ENCODE data around the gene ZRANB2.
A peak's percentile ranks its signal among the peaks of the same experiment; 100 is the strongest.

Gene ZRANB2

DNA sequence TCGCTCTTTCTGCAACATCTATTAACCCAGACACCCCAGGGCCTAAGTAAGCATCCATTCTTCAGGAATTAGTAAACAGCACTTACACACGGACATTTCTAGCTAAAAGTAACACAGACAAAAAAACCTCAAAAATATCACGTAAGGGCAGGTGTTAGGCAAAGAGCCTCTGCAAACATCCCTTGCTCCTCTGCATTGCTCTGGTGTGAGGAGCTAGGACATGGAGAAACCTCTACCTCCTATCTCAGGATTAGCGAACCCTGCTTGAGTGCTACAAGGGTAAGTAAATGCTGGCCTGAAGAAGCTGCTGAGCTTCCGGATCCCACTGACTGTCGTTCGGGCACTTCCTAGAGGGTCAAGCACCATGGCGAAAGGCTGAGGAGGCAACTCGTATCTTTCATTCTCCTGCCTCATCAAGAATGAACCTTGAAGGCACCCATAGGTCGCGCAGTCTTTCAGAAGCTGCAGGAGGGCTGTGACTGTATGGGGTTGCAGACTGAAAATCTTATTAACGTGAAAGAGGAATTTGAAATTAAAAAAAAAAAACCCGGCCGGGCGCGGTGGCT lies 35.3 kb downstream of the ZRANB2 start:
- Mint-ChIP-seq H3K9me3 (no peaks in the 10 kb centered on the region), H3K4me1 (peaks cover 13% of the 10 kb centered on the region), H3K4me3 (no peak overlapping the region), H3K27ac (no peak overlapping the region), H3K27me3 (peaks cover 64% of the 10 kb centered on the region)
- DNase-seq (no peak), ATAC-seq (no peak)

DNA sequence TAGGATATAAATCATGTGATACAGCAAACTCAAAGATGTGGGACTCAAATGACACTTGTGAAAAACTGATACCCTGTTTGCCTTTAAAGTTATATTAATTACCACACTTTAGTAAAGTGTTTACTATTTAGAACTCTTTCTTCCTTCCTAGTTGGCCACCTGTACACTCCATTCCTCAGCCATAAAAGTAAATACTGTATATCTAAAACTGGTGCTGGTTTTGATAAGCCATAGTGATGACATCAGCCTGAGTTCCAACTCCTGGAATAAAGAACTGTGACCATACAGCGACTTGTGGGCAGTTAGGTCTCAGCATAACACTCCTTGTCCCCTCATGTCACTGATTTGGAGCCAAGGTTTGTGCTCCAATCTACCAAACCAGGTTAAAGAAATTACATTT lies 36.0 kb downstream of the ZRANB2 start:
- DNase-seq (no peak), ATAC-seq (no peak)
- Mint-ChIP-seq H3K27ac (no peak overlapping the region), H3K9me3 (no peaks in the 10 kb centered on the region), H3K4me1 (peaks cover 13% of the 10 kb centered on the region), H3K27me3 (peaks cover 66% of the 10 kb centered on the region), H3K4me3 (no peak overlapping the region)

DNA sequence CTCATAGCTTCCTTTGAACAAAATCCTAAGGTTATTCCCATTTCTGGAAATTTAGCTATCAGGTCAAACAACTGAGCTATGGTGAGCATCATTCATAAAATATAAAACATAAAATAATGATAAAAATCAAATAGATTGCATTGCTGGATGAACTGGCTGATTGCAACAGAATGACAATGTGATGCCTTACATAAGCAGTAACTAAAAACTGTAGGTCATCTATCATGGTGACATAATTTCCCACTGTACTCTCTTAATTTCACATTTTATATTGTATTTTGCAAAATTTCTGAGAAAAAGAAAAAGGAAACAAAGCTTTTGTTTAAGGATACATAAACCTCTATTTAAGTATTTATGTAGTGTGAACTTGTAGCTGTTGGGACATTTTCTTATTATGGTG lies 37.8 kb downstream of the ZRANB2 start:
- Mint-ChIP-seq H3K27me3 (peaks cover 68% of the 10 kb centered on the region), H3K9me3 (no peaks in the 10 kb centered on the region), H3K4me1 (peaks cover 13% of the 10 kb centered on the region), H3K27ac (no peak overlapping the region), H3K4me3 (no peak overlapping the region)
- ATAC-seq (no peak), DNase-seq (no peak)

DNA sequence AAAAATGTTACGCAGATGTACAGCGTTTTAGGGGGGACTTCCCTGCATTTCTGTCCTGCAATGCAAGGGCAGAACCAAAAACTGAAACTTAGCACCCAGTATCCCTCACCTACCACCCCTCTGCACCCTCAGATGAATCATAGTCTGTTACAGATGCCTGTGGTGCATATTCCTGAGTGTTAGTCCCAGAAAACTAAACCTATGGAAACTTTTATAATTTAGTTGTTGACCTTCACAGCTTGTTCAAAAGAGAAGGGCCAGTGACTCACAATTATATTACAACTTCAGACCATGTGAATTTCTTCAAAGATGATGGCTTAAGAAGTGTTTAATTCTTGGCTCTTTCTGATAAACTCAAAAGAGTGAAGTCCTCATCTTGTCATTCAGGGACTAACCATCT lies 39.0 kb downstream of the ZRANB2 start:
- no peak for DNase-seq
- peaks cover 55% of the 10 kb centered on the region for H3K27me3 Mint-ChIP-seq
- ATAC-seq: no peak
- H3K9me3 Mint-ChIP-seq: no peaks in the 10 kb centered on the region
- peak overlapping the region in 1 of 2 donors; percentile 34 for H3K27ac Mint-ChIP-seq
- H3K4me1 Mint-ChIP-seq: peaks cover 6% of the 10 kb centered on the region
- H3K4me3 Mint-ChIP-seq: no peak overlapping the region

DNA sequence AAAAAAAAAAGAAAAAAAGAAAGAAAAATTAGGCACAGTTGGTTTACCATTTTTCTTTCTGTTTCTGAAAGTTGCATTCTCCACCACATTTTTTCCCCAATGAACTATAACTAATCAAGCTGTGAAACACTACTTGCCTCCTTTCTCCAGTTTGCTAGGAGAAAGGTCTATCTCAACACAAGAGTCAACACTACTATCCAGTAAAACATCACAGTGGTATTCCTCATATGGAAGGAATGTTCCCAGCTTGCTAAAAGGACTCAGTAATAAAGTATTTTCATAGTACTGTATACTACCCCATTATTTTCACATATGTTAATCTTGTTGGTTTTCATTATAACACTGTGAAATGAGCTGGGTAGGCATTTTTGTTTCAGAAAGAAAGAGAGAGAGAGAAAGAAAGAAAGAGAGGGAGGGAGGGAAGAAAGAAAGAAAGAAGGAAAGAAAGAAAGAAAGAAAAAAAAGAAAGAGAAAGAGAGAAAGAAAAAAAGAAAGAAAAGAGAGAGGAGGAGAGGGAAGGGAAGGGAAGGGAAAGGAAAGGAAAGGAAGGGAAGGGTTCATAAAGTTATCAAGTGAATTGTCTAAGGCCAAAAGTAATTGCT lies 41.1 kb downstream of the ZRANB2 start:
- Mint-ChIP-seq H3K9me3 (no peaks in the 10 kb centered on the region), H3K27me3 (peaks cover 35% of the 10 kb centered on the region)
- DNase-seq: no peak

DNA sequence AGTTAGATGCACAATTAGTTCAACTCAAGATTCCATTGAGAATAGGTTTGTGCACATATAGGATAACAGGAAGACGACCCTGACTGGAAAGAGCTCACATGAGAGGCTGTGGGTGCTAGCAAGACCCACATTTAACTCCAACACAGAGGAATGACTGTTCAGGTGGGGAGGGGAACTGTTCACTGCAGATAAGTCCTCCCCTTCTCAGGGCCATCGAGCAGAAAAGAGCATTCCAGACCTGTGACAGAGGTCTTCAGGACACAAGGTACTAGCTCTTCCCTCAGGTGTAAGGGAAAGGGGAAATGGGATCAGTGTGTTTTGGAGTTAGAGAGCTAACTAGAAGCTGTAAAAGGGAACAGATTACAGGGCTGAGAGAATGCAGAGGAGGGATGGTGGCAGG lies 41.9 kb downstream of the ZRANB2 start:
- Mint-ChIP-seq H3K27ac (no peak overlapping the region), H3K27me3 (peaks cover 33% of the 10 kb centered on the region), H3K9me3 (no peaks in the 10 kb centered on the region), H3K4me3 (no peak overlapping the region), H3K4me1 (no peaks in the 10 kb centered on the region)
- no peak for DNase-seq
- no peak for ATAC-seq

More for the DNA sequence above, 41.1 kb downstream of the ZRANB2 start:
- ATAC-seq: no peak
- Mint-ChIP-seq H3K4me1 (no peaks in the 10 kb centered on the region), H3K27ac (no peak overlapping the region), H3K4me3 (no peak overlapping the region)

DNA sequence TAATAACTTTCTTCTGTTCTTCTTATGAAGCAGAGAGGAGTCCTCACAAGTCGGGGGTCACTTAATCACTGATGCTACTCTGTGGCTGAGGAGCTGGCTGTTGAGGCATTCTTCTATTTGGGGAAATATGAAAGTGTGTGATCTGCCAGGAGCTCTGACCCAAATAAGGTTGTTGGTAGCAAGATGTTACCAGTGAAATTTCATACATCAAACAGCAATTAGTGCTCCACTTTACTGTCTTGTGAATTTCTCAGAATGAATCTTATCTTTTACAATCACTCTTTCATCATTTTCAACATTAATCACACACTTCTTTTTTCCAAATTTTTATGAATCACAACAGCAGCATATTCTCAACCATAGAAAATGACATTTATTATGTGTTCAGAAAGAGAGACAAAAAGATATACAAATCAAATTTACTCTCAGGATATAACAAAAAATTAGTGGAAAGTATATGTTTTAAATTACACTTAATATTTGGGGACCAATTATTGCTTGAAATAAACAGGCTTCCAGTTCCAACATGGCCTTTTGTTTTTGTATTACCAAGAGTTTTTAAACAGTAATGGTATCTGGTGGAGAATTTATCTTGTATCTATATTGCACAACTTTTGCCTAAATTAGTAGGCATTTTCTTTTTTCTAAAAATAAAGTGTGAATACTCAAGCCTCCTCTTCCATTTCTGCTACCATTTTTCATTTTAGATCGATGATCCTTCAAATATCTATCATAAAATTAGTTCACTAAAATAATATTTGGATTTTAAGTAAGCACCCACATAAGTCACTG lies 42.8 kb downstream of the ZRANB2 start:
- Mint-ChIP-seq H3K27me3 (peaks cover 33% of the 10 kb centered on the region), H3K27ac (no peak overlapping the region), H3K9me3 (no peaks in the 10 kb centered on the region), H3K4me3 (no peak overlapping the region), H3K4me1 (no peaks in the 10 kb centered on the region)
- no peak for ATAC-seq
- DNase-seq: no peak

DNA sequence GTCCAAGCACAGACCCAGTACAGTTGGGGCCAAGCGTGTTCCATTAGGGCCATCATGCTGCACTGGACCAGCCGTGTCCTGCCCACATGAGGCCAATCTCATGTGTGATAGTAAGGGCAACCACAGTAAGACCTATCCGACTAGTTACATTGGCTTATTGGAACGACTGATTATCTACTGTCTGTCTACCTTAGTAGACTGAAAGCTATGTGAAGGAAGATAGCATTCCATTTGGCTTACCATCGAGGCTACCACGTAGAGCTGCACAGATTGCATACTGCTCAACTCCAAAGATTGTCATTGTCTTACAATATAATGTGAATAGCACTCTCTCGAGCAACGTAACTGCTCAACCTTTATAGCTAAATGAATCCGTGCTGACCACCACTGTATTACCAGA lies 43.8 kb downstream of the ZRANB2 start:
- no peak for DNase-seq
- Mint-ChIP-seq H3K27ac (no peak overlapping the region), H3K4me1 (no peaks in the 10 kb centered on the region), H3K9me3 (no peaks in the 10 kb centered on the region), H3K27me3 (peaks cover 33% of the 10 kb centered on the region), H3K4me3 (no peak overlapping the region)
- no peak for ATAC-seq

DNA sequence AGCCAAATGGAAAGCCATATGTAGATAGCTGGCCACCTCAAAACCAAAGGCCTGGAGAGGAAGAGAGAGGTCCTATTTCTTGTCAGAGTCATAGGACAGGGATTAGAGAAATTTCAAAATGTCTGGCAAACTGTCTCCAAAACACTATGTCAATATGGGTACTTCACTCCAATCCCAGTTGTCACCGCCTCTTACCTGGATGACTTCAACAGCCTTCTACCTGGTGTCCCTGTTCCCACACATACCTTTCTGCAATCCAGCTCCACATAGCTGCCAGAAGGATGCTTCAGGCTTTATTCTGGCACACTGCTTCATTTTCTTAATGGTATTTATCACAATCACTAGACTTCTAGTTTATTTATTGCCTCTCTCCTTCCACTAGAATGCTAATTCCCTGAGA lies 47.7 kb downstream of the ZRANB2 start:
- Mint-ChIP-seq H3K4me1 (no peaks in the 10 kb centered on the region), H3K9me3 (no peaks in the 10 kb centered on the region), H3K4me3 (no peak overlapping the region), H3K27me3 (no peaks in the 10 kb centered on the region), H3K27ac (no peak overlapping the region)
- ATAC-seq (no peak), DNase-seq (no peak)

DNA sequence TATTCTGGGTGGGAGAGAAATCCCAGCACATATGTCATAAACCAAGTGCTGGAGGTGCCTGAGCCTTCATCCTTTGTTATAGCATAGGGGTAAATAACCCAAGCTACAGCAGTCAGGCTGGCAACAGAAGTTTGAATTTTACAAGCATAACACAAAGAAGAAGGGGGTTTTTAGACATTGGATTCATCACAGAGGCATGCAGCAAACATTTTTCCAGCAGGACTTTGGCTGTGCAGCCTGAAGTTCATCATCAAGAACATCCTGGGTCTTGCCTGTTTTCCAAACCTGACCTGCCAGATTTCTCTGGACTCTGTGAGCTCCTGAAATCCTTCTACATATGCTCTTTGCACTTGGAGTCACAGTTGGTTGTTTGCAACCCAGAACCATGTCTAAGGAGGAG lies 49.4 kb downstream of the ZRANB2 start:
- H3K27ac Mint-ChIP-seq: no peak overlapping the region
- H3K4me1 Mint-ChIP-seq: no peaks in the 10 kb centered on the region
- H3K27me3 Mint-ChIP-seq: no peaks in the 10 kb centered on the region
- H3K9me3 Mint-ChIP-seq: no peaks in the 10 kb centered on the region
- ATAC-seq (no peak), DNase-seq (no peak)
- H3K4me3 Mint-ChIP-seq: no peak overlapping the region

DNA sequence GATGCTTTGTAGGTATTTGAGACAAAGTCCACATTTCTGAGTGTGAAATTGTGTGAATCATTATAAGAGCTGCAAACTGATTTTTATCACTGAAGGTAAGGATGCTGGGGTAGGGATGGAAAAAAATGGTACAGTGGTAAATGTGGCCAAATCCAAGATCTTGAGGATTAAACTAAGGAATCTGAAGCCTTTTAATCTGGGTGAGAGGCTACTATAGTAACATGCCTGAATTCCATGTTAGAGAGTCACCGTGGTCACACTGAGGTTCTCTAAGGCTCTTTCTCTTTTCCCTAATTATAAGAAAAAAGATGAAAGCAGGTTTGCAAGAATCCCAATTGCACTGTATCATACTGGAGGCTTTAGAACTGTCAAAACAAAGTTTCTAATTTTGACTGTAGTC lies 50.8 kb downstream of the ZRANB2 start:
- Mint-ChIP-seq H3K27ac (no peak overlapping the region), H3K27me3 (no peaks in the 10 kb centered on the region), H3K9me3 (no peaks in the 10 kb centered on the region), H3K4me1 (no peaks in the 10 kb centered on the region), H3K4me3 (no peak overlapping the region)
- DNase-seq (no peak), ATAC-seq (no peak)

DNA sequence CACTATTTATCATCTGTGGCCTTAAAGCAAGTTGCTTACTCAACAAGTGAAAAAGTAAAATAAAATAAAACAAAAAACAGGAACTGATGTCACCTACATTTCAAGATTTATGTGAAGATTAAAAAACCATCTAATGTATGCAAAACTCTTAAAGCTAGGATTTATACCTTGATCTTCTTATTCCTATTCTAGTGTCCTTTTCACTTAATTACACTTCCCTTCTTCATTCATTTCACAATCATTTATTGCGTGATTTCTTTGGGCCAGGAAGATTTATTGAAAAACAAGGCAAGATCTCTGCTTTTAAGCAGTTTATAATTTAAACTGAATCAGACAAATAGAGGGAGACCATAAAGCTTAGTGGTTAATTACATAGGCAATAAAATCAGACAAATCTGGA lies 51.9 kb downstream of the ZRANB2 start:
- H3K9me3 Mint-ChIP-seq: no peaks in the 10 kb centered on the region
- H3K4me3 Mint-ChIP-seq: no peak overlapping the region
- ATAC-seq: no peak
- DNase-seq: no peak
- H3K27me3 Mint-ChIP-seq: no peaks in the 10 kb centered on the region
- H3K27ac Mint-ChIP-seq: no peak overlapping the region
- no peaks in the 10 kb centered on the region for H3K4me1 Mint-ChIP-seq

DNA sequence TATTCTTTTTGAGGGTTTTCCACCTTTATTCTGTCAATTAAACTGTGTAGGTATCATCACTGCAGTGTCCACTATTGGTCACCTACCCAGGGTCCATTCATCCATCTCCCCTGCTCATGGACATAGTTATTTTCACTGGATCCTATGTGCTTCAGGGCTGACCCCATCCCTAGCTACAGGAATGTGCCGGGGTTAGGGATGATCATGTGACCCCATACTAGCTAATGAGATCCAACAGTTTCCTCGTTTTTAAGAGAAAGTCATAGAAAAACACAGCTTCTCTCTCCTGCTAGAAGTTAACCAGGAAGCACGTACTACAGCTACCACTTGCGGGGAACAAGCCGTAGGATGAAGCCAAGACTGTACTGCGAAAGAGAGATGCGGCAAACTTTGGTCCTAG lies 52.8 kb downstream of the ZRANB2 start:
- Mint-ChIP-seq H3K4me3 (no peak overlapping the region), H3K9me3 (no peaks in the 10 kb centered on the region), H3K27me3 (no peaks in the 10 kb centered on the region), H3K4me1 (no peaks in the 10 kb centered on the region), H3K27ac (no peak overlapping the region)
- DNase-seq (no peak), ATAC-seq (no peak)

DNA sequence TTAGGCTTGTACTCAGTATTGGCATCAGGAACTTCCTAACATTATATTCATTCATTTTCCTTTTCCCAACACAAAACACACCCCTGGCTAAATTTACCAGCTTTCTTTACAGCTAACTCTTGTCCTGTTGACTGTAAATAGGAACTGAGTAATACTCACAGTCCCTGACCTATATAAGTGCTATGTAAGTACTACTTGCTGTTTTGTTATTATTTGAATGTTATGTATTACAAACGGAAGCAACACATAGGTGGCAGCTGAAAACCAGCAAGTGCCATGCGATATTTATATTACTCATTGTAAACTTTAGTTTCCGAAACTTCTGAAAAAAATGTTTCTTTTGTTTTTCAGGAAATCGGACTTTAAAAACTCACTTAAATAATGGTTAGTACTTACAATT lies 54.7 kb downstream of the ZRANB2 start:
- no peak for ATAC-seq
- no peaks in the 10 kb centered on the region for H3K9me3 Mint-ChIP-seq
- no peak overlapping the region for H3K4me3 Mint-ChIP-seq

DNA sequence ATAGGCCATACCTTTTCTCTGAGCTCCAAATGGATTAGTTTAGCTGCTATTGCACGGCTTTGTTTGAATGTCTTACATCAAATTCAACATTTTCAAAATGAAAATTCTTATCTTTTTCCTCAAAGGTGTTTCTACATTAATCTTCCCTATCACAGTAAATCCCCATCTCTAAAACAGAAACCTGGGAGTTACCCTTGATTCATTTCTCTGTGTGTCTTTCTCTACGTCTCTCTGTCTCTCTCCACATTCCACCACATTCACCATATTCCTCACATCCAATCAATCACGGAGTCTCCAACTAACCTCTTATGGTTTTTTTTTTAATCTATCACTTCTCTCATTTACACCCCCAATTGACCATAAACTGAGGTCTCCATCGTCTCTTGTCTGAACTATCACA lies 57.3 kb downstream of the ZRANB2 start:
- DNase-seq (no peak), ATAC-seq (no peak)
- H3K27me3 Mint-ChIP-seq: no peaks in the 10 kb centered on the region
- no peak overlapping the region for H3K27ac Mint-ChIP-seq
- no peaks in the 10 kb centered on the region for H3K9me3 Mint-ChIP-seq
- H3K4me3 Mint-ChIP-seq: no peak overlapping the region
- no peaks in the 10 kb centered on the region for H3K4me1 Mint-ChIP-seq

More for the DNA sequence above, 54.7 kb downstream of the ZRANB2 start:
- no peak overlapping the region for H3K27ac Mint-ChIP-seq
- no peaks in the 10 kb centered on the region for H3K4me1 Mint-ChIP-seq
- DNase-seq: no peak
- no peaks in the 10 kb centered on the region for H3K27me3 Mint-ChIP-seq

DNA sequence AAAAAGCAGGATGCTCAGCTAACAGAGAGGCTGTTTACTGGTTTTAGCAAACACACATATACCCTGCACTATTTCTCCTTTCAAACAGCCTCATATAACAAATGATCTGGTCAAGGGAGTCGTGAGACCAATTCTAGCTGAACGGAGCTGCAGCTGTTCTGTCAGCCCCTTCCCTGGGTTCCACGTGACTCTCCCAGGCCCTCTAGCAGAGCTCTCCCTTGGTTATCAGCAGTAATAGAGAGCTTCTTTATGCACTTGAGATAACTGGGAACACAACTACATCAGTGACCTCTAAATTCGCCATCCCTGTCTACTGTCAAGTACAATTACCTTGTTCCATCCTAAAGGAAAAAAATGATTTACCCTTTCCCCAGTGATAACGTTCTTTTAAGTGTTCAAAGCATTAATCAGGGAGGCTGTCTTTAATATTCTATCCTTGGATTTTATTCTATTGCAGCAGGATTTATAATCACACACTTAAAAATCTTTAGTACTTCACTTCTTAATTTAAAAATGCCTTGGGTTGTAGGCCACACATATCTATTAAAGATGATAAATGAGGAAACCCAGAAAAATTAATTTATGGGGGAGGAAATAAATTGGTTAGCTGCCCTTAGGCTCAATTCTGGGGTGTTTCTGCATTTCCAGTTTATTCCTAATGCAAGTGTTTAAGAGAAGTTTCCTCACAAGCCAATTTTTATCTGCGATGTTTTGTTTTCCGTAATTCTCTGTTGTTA lies 61.4 kb downstream of the ZRANB2 start:
- no peak overlapping the region for H3K27ac Mint-ChIP-seq
- no peak for DNase-seq
- no peak overlapping the region for H3K4me3 Mint-ChIP-seq
- peaks cover 9% of the 10 kb centered on the region for H3K27me3 Mint-ChIP-seq
- no peaks in the 10 kb centered on the region for H3K4me1 Mint-ChIP-seq
- no peak for ATAC-seq
- H3K9me3 Mint-ChIP-seq: no peaks in the 10 kb centered on the region
